Osteoblast (primary cell): ENCODE data around the gene MMEL1. TPM values are rescaled to one million over a fixed set of nuclear protein-coding genes. Genes with fewer than 3 reads are reported as not detected.
A peak's percentile ranks its signal among the peaks of the same experiment; 100 is the strongest.

Experiments
- DNase-seq: peaks from one replicate; pipeline ENCODE4 v3.0.0; 2011; ENCODE audit warnings: low spot score, mixed read lengths; ENCODE audit not compliant: insufficient read length; ENCODE audit errors: missing footprints
- H2AFZ ChIP-seq: 2 replicates; pipeline ENCODE4 v1.6.0; 2011; ENCODE audit warnings: mild to moderate bottlenecking, low read length
- H3K27ac ChIP-seq: 2 replicates; pipeline ENCODE4 v1.5.1; 2011; ENCODE audit warnings: mild to moderate bottlenecking, low read depth, low read length, moderate library complexity
- H3K27me3 ChIP-seq: 2 replicates; pipeline ENCODE4 v1.6.0; 2012; ENCODE audit warnings: mild to moderate bottlenecking, control low read depth, inconsistent platforms, low read length, moderate library complexity; ENCODE audit not compliant: insufficient read depth
- H3K36me3 ChIP-seq: 2 replicates; pipeline ENCODE4 v1.5.1; 2011; ENCODE audit warnings: mild to moderate bottlenecking, low read length, control low read depth, moderate library complexity; ENCODE audit not compliant: insufficient read depth
- H3K4me1 ChIP-seq: 2 replicates; pipeline ENCODE4 v1.5.1; 2011; ENCODE audit warnings: mild to moderate bottlenecking, low read length, control low read depth, moderate library complexity; ENCODE audit not compliant: insufficient read depth
- H3K4me2 ChIP-seq: 2 replicates; pipeline ENCODE4 v1.6.0; 2011; ENCODE audit warnings: mild to moderate bottlenecking, low read length; ENCODE audit not compliant: insufficient read depth
- H3K4me3 ChIP-seq: fragments of 200-600 bp; sonication (generic); 3 replicates; pipeline ENCODE4 v1.5.1; 2012; ENCODE audit warnings: mild to moderate bottlenecking, low read length, inconsistent platforms; ENCODE audit not compliant: insufficient read depth
- H3K79me2 ChIP-seq: 2 replicates; pipeline ENCODE4 v1.6.0; 2012; ENCODE audit warnings: mild to moderate bottlenecking, low read length, control low read depth, inconsistent platforms; ENCODE audit not compliant: insufficient read depth
- H3K9me3 ChIP-seq: 2 replicates; pipeline ENCODE4 v1.5.1; 2011; ENCODE audit warnings: low read depth, low read length, control low read depth
- H4K20me1 ChIP-seq: 2 replicates; pipeline ENCODE4 v1.6.0; 2012; ENCODE audit warnings: mild to moderate bottlenecking, low read length, control low read depth; ENCODE audit not compliant: insufficient read depth
- total RNA-seq: library from RNA; depleted of rRNA; stranded (reverse); fragments of >200 nt; gene quantifications from 2 replicates; pipeline ENCODE4 v1.2.3, GENCODE V29; 2012
- TF ChIP-seq, protein P1 (sequence below): IDR thresholded peaks from 2 replicates; pipeline ENCODE4 v1.5.1; 2011; ENCODE audit warnings: mild to moderate bottlenecking, low read depth, low read length, moderate library complexity; ENCODE audit errors: extremely low read depth

The MMEL1 gene
- total RNA-seq, 1 donor = under 0.01 TPM

DNA sequence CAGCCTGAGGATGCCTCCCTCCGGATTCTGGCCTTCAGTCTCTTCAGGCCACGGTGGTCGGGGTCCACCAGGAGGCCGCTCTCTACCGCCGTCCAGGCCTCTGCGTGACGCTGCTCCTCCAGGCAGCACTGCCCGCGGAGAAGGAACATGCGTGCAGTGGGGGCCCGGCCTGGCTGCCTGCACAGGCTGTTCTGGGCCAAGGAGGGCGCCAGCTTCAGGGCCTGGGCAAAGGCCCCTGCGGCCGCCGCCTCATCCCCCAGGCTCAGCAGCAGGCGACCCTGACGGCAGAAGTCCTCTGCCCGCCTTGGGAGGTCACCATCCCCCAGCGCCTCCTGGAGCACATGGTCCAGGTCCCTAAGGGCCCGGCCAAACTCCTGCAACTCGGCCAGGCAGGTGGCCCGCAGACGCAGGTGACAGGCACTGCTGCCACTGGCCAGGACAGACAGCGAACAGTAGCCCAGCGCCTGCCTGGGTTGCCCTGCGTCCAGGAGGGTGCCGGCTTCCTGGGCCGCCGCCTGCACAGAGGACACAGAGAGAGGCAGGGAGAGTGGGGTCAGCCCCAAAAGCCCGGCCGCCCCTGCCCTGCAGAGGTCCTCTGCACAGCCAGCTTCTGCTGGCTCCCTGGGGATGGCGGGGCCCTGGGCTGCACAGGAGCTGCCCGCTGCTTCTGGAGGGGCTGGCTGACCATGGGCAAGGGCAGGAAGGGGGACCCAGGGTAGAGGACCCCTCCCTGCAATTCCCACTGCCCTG, 8.7 kb upstream of the MMEL1 start:
- H4K20me1 ChIP-seq = no peaks in the 10 kb centered on the region
- H3K4me1 ChIP-seq = peaks cover 6% of the 10 kb centered on the region
- peak overlapping the region; percentile 88 for H3K4me3 ChIP-seq
- no peak overlapping the region for H3K27ac ChIP-seq
- no peaks in the 10 kb centered on the region for H3K27me3 ChIP-seq
- TF ChIP-seq, protein P1, sequence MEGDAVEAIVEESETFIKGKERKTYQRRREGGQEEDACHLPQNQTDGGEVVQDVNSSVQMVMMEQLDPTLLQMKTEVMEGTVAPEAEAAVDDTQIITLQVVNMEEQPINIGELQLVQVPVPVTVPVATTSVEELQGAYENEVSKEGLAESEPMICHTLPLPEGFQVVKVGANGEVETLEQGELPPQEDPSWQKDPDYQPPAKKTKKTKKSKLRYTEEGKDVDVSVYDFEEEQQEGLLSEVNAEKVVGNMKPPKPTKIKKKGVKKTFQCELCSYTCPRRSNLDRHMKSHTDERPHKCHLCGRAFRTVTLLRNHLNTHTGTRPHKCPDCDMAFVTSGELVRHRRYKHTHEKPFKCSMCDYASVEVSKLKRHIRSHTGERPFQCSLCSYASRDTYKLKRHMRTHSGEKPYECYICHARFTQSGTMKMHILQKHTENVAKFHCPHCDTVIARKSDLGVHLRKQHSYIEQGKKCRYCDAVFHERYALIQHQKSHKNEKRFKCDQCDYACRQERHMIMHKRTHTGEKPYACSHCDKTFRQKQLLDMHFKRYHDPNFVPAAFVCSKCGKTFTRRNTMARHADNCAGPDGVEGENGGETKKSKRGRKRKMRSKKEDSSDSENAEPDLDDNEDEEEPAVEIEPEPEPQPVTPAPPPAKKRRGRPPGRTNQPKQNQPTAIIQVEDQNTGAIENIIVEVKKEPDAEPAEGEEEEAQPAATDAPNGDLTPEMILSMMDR = no peak
- peak overlapping the region; percentile 92 for H3K4me2 ChIP-seq
- H3K9me3 ChIP-seq = no peaks in the 10 kb centered on the region
- H2AFZ ChIP-seq = no peak overlapping the region
- peak; percentile 84 for DNase-seq
- no peaks in the 10 kb centered on the region for H3K36me3 ChIP-seq
- peaks cover 8% of the 10 kb centered on the region for H3K79me2 ChIP-seq

DNA sequence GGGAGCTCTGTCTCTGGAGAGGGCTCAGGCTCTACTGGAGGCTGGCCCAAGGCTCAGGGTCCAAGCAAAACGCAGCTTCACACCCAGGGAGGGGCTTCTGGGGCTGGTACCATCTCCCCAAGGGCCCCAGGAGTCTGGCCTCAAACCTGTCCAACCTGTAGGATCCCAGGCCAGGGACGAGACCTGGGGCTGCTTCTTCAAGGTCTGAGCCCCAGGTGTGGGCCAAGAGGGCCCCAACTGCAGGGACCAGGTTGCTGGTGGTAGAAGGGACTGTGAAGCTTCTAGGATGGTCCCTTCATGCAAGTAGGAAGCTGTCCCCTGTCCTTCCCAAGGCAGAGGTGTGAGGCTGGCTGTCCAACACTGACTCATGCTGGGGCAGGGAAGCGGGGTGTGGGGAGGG, 7.8 kb upstream of the MMEL1 start:
- H3K27ac ChIP-seq = no peak overlapping the region
- H4K20me1 ChIP-seq = no peaks in the 10 kb centered on the region
- peak; percentile 83 for DNase-seq
- peaks cover 6% of the 10 kb centered on the region for H3K4me1 ChIP-seq
- no peaks in the 10 kb centered on the region for H3K9me3 ChIP-seq
- H3K27me3 ChIP-seq = no peaks in the 10 kb centered on the region
- no peak overlapping the region for H3K4me2 ChIP-seq
- no peak overlapping the region for H3K4me3 ChIP-seq
- H2AFZ ChIP-seq = no peak overlapping the region
- no peaks in the 10 kb centered on the region for H3K36me3 ChIP-seq
- TF ChIP-seq, protein P1 = no peak
- peaks cover 8% of the 10 kb centered on the region for H3K79me2 ChIP-seq

DNA sequence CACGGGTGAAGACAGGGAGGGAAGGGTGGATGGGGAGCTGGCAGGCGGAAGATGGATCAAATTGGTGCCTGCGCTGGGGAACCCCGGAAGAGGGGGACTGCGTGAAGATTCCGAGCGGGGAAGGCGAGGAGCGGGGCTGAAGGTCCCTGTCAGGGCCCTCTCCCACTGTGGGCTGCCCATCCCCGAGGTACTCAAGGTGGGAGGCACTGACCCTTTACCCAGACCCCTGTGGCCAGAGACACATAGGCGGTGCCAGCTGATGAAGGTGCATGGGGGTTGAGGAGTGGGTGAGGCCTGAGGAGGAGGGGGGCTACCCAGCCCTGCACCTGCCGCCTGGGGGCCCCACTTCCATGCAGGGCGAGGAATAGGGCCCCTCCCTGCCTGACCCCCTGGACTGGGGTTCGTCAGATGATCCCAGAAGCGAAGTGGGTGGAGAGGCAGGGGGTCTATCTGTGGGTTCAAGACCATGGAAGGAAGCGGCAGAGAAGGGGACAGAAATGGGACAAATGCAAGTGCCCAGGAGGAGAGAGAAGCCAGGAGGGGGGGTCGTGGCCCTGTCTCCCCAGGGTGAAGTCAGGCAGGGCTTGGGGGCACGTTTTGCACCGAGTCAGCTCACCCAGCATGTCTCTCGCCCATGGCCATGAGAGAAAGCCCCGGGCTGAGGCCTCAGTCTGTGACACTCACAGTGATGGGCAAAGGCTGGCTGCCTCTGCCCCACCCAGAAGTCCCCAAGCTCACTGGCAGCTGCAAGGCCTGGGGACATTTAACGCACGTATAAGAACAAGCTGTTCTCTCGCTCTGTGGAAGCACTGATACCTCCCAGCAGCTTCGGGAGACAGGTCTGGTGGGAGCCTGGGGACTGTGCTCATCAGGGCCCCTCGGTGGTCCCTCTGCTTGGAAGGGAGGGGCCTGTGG, 7.0 kb upstream of the MMEL1 start:
- no peaks in the 10 kb centered on the region for H4K20me1 ChIP-seq
- H3K4me3 ChIP-seq = no peak overlapping the region
- H3K4me2 ChIP-seq = no peak overlapping the region
- peak; percentile 74 for DNase-seq
- H3K79me2 ChIP-seq = peaks cover 8% of the 10 kb centered on the region
- H3K27ac ChIP-seq = no peak overlapping the region
- H3K9me3 ChIP-seq = no peaks in the 10 kb centered on the region
- no peaks in the 10 kb centered on the region for H3K36me3 ChIP-seq
- peaks cover 6% of the 10 kb centered on the region for H3K4me1 ChIP-seq
- H3K27me3 ChIP-seq = no peaks in the 10 kb centered on the region
- TF ChIP-seq, protein P1 = no peak
- H2AFZ ChIP-seq = no peak overlapping the region

DNA sequence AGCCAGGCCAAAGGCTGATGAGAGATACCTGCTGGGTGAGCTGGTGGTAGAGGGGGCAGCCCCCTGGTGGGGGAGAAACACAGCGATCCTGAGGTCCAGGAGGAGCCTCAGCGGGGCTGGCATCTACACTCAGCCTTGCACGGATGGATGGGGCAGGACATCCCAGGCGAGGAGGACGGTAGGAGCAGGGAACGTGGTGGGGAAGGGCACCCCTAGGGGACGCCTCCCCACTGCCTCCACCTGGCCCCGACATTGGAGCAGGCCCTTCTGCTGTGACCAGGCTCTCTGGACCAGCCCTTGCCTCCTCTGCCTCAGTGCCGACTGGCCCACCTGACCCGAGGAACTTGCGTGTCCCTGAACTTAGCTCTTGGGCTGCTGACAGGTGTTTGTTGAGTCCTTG, 6.4 kb upstream of the MMEL1 start:
- Histone ChIP-seq H3K4me2 (no peak overlapping the region), H3K79me2 (peaks cover 8% of the 10 kb centered on the region), H3K27ac (no peak overlapping the region), H3K4me1 (peaks cover 6% of the 10 kb centered on the region), H2AFZ (no peak overlapping the region), H3K27me3 (no peaks in the 10 kb centered on the region), H3K36me3 (no peaks in the 10 kb centered on the region), H4K20me1 (no peaks in the 10 kb centered on the region), H3K9me3 (no peaks in the 10 kb centered on the region), H3K4me3 (no peak overlapping the region)
- TF ChIP-seq, protein P1 = no peak
- peak; percentile 81 for DNase-seq
